GM19397 (cell line): ENCODE measurements around the gene LHX6.

Experiments
- ATAC-seq: cut with Tn5 transposase; IDR thresholded peaks from one replicate; pipeline ENCODE4 v1.9.1; 2021; ENCODE audit warnings: mild to moderate bottlenecking, moderate library complexity; ENCODE audit not compliant: unreplicated experiment

The LHX6 gene

GRCh38 chr9:122216798-122217418 lies 11.8 kb downstream of the LHX6 start:
- ATAC-seq = no peak

GRCh38 chr9:122216138-122216797 lies 12.5 kb downstream of the LHX6 start:
- ATAC-seq = no peak

GRCh38 chr9:122215663-122216062 lies 13.1 kb downstream of the LHX6 start:
- no peak for ATAC-seq

GRCh38 chr9:122214507-122214906 lies 14.2 kb downstream of the LHX6 start:
- no peak for ATAC-seq

GRCh38 chr9:122213589-122214413 lies 15.0 kb downstream of the LHX6 start:
- ATAC-seq = no peak

GRCh38 chr9:122213102-122213588 lies 15.6 kb downstream of the LHX6 start:
- ATAC-seq = no peak

- ATAC-seq = no peak
Measured at GRCh38 chr9:122212473-122213004, 16.2 kb downstream of the LHX6 start.

- ATAC-seq = no peak
Measured at GRCh38 chr9:122209451-122209850, 19.3 kb downstream of the LHX6 start.

- ATAC-seq = no peak
Measured at GRCh38 chr9:122207096-122207495, 21.7 kb downstream of the LHX6 start.

GRCh38 chr9:122206118-122207046 lies 22.4 kb downstream of the LHX6 start:
- no peak for ATAC-seq

GRCh38 chr9:122205176-122205575 lies 23.6 kb downstream of the LHX6 start:
- no peak for ATAC-seq

GRCh38 chr9:122204491-122204890 lies 24.3 kb downstream of the LHX6 start:
- no peak for ATAC-seq

- ATAC-seq = no peak
Measured at GRCh38 chr9:122204055-122204454, 24.7 kb downstream of the LHX6 start.

- ATAC-seq = no peak
Measured at GRCh38 chr9:122202111-122202510, 26.6 kb downstream of the LHX6 start.

GRCh38 chr9:122201641-122202040 lies 27.1 kb downstream of the LHX6 start:
- ATAC-seq = no peak

GRCh38 chr9:122200960-122201595 lies 27.7 kb downstream of the LHX6 start:
- ATAC-seq = no peak

- ATAC-seq = no peak
Measured at GRCh38 chr9:122197882-122198281, 30.9 kb downstream of the LHX6 start.

GRCh38 chr9:122197426-122197825 lies 31.3 kb downstream of the LHX6 start:
- no peak for ATAC-seq

- ATAC-seq = no peak
Measured at GRCh38 chr9:122195875-122196274, 32.9 kb downstream of the LHX6 start.

GRCh38 chr9:122193651-122194050 lies 35.1 kb downstream of the LHX6 start:
- ATAC-seq = no peak
